ENCODE measurements around the gene NUAK2.

Gene NUAK2

DNA sequence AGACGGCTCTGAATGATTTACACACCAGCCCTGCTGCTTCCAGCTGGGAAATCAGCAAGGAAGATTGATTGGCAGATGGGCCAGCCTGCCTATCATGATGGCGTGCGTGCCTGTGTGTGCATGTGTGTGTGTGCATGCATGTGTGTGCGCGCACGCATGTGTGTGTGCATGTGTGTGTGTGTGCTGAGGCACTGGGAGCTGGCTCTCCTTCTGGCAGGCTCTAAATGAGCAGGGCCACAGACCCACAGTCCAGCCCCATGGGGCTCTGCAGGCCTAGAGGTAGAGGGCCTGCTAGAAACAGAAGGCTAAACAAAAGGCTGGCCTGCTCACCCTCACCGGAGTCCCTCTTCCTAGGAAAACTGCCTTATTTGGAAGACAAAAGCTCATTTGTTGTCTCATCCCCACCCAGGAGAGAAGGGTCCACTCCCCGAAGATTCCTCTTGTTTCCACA is 29.2 kb upstream of the NUAK2 start:
- Mint-ChIP-seq H3K9me3 (no peaks in the 10 kb centered on the region), H3K36me3 (ENCODE audit: low read depth) (no peaks in the 10 kb centered on the region), H3K27me3 (ENCODE audit: low read depth, poor library complexity) (peaks cover 15% of the 10 kb centered on the region), H3K27ac (no peak overlapping the region), H3K4me3 (peak overlapping the region; percentile 40), H3K4me1 (peaks cover 77% of the 10 kb centered on the region)
- TF ChIP-seq, protein P1, sequence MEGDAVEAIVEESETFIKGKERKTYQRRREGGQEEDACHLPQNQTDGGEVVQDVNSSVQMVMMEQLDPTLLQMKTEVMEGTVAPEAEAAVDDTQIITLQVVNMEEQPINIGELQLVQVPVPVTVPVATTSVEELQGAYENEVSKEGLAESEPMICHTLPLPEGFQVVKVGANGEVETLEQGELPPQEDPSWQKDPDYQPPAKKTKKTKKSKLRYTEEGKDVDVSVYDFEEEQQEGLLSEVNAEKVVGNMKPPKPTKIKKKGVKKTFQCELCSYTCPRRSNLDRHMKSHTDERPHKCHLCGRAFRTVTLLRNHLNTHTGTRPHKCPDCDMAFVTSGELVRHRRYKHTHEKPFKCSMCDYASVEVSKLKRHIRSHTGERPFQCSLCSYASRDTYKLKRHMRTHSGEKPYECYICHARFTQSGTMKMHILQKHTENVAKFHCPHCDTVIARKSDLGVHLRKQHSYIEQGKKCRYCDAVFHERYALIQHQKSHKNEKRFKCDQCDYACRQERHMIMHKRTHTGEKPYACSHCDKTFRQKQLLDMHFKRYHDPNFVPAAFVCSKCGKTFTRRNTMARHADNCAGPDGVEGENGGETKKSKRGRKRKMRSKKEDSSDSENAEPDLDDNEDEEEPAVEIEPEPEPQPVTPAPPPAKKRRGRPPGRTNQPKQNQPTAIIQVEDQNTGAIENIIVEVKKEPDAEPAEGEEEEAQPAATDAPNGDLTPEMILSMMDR (IDR thresholded peaks at IDR 0.05), result no peak
- no peak for DNase-seq

DNA sequence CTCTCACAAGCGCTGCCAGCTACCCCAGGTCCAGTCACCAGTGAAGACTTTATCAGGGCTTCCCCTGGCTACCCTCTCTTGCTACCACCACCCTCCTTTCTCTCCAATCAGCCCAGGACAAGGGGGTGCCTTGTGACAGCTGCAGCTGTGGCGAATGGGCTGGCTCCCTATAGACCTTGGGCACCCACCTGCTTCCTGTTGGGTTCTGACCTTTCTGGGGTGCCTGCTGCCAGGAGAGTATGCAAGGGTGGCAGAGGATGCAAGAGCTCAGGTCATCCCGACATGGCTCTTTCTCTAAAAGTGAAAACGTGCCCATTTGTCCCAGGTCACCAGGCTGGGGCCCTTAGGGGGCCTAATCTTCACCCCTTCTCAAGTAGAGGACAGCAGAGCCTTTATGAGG is 28.6 kb upstream of the NUAK2 start:
- TF ChIP-seq, protein P1 (IDR thresholded peaks at IDR 0.05), result no peak
- no peaks in the 10 kb centered on the region for H3K36me3 Mint-ChIP-seq (ENCODE audit: low read depth)
- H3K9me3 Mint-ChIP-seq, result no peaks in the 10 kb centered on the region
- peak overlapping the region; percentile 56 for H3K27ac Mint-ChIP-seq
- H3K4me1 Mint-ChIP-seq, result peaks cover 71% of the 10 kb centered on the region
- DNase-seq, result no peak
- H3K4me3 Mint-ChIP-seq, result no peak overlapping the region
- peaks cover 21% of the 10 kb centered on the region for H3K27me3 Mint-ChIP-seq (ENCODE audit: low read depth, poor library complexity)

DNA sequence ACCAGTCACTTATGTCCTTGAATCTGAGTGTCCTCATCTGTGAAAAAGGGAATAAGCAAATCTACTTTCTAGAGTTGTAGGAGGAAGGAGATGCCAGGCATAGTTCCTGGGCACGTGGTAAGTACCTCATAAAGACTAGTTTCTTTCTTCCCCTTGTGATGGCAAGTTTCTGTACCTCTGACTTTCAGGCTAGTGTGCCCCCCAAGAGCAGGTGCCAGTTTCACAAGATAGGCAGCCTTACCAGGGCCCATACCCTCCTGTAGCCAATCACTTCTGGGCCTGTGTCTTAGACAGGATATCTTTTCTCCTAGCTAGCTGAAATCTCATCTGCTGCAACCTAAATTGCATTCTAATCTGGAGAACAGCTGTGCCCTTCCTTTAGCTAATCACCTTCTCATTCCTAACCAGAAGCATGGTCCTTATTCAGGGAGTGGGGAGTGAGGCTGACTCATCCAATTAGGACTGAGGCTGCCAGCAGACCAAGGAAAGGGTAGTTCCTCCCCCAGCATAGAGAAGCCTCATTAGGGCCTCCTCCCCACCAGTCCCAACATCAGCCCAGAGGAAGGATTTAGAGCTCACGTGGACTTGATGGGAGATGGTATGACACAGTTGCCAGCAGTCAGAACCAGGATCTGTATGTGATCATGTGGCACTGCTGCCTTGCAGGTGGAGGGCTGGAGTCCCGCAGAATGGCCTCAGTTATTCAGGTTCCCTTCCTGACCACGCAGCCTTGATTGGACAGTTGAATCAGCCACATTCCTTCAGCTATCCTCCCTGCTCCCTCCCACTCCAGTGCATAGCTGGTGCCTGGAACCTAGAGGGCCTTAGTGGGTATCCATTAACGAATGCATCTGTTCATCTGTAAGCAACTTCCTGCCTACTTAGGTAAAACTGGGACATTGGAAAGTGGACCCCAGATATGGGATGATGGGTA is 27.3 kb upstream of the NUAK2 start:
- Mint-ChIP-seq H3K27me3 (ENCODE audit: low read depth, poor library complexity) (peaks cover 33% of the 10 kb centered on the region), H3K36me3 (ENCODE audit: low read depth) (no peaks in the 10 kb centered on the region), H3K27ac (no peak overlapping the region), H3K4me1 (peaks cover 72% of the 10 kb centered on the region), H3K9me3 (no peaks in the 10 kb centered on the region), H3K4me3 (no peak overlapping the region)
- TF ChIP-seq, protein P1 (IDR thresholded peaks at IDR 0.05), result no peak
- DNase-seq, result no peak

DNA sequence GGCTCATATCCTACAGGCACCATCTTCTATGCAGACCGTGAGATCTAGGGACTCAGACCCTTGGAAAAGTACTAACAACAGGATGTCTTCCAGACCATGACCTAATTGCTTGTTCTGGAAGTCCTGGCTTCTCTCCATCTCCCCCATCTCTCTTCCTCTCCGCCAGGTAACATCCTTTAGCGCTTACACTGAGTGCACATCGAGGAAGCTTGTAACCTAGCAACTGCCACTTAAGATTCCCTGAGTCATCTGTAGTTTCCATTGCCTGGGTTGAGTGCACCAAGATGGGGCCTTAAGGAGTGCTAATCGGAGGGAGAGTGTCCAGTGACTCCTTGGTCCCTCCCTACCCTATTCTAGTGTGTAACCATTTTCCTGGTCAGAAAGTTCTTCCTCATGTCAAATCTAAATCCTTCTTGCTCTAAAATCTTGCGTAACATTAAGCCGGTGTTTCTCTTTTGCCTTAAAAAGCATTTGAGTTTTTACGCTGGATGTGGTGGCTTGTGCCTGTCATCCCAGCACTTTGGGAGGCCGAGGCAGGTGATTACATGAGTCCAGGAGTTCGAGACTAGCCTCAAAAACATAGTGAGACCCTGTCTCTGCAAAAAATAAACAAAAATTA is 25.5 kb upstream of the NUAK2 start:
- TF ChIP-seq, protein P1 (IDR thresholded peaks at IDR 0.05), result no peak
- Mint-ChIP-seq H3K27ac (no peak overlapping the region), H3K36me3 (ENCODE audit: low read depth) (no peaks in the 10 kb centered on the region), H3K27me3 (ENCODE audit: low read depth, poor library complexity) (peaks cover 47% of the 10 kb centered on the region), H3K4me3 (no peak overlapping the region), H3K9me3 (no peaks in the 10 kb centered on the region), H3K4me1 (peaks cover 55% of the 10 kb centered on the region)
- DNase-seq, result no peak

DNA sequence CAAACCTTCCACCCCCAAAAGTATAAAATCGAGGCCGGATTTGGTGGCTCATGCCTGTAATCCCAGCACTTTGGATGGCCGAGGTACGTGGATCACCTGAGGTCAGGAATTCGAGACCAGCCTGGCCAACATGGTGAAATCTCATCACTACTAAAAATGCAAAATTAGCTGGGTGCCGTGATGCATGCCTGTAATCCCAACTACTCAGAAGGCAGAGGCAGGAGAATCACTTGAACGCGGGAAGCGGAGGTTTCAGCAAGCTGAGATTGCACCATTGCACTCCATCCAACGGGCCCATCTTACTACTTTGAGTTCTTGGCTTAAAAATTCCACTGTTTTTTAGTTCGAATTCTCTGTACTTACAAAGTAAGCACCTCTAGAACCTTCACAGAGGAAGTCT is 24.2 kb upstream of the NUAK2 start:
- no peak overlapping the region for H3K27ac Mint-ChIP-seq
- peaks cover 45% of the 10 kb centered on the region for H3K4me1 Mint-ChIP-seq
- no peak overlapping the region for H3K4me3 Mint-ChIP-seq
- H3K9me3 Mint-ChIP-seq, result no peaks in the 10 kb centered on the region
- TF ChIP-seq, protein P1 (IDR thresholded peaks at IDR 0.05), result no peak
- no peaks in the 10 kb centered on the region for H3K36me3 Mint-ChIP-seq (ENCODE audit: low read depth)
- DNase-seq, result no peak
- peaks cover 60% of the 10 kb centered on the region for H3K27me3 Mint-ChIP-seq (ENCODE audit: low read depth, poor library complexity)

All from nephron progenitor cell (in vitro differentiated cells).